IMR-90 (cell line): ENCODE results near the gene SLC38A4. TPM values are rescaled to one million over a fixed set of nuclear protein-coding genes. Genes with fewer than 3 reads are reported as not detected.

ENCODE experiments used
- ATAC-seq: fragments of 200-7000 bp; cut with Tn5 transposase; 2 replicates; pipeline ENCODE4 v1.9.1; 2020; ENCODE audit warnings: low read depth, mild to moderate bottlenecking, moderate library complexity
- BruUV-seq: library from RNA; stranded (reverse); fragments of 400-500 nt; replicated peaks from 2 replicates; lab custom pipeline; 2021; lab: Mats Ljungman, UMichigan
- CTCF ChIA-PET: fragments of 300-600 bp; formaldehyde crosslinking; extraction: SDS; loops from one replicate; lab custom pipeline; 2021; ENCODE audit warnings: antibody characterized with exemption; lab: Yijun Ruan, JAX
- POLR2A ChIA-PET: fragments of 300-600 bp; sonication (Branson Sonifier 250); formaldehyde crosslinking; loops from one replicate; lab custom pipeline; 2022; ENCODE audit warnings: antibody characterized with exemption; ENCODE audit not compliant: unreplicated experiment; lab: Charles Lee
- DNase-seq: peaks from one replicate; pipeline ENCODE4 v3.0.0; 2013
- H2AFZ ChIP-seq: replicated peaks from 2 replicates; pipeline ENCODE3; 2013; ENCODE audit warnings: low read length, mild to moderate bottlenecking; ENCODE audit not compliant: poor library complexity
- H2AK5ac ChIP-seq: 2 replicates; pipeline ENCODE4 v1.6.1; 2013; ENCODE audit warnings: low read depth, low read length, inconsistent platforms
- H2AK9ac ChIP-seq: replicated peaks from 2 replicates; pipeline ENCODE3; 2013; ENCODE audit warnings: mild to moderate bottlenecking, low read depth, low read length, moderate library complexity; ENCODE audit not compliant: poor library complexity
- H2BK120ac ChIP-seq: 2 replicates; pipeline ENCODE4 v1.6.1; 2013; ENCODE audit warnings: low read depth, low read length, inconsistent platforms
- H2BK15ac ChIP-seq: 3 replicates; pipeline ENCODE4 v1.6.1; 2013; ENCODE audit warnings: low read depth, low read length, inconsistent platforms
- H2BK20ac ChIP-seq: 2 replicates; pipeline ENCODE4 v1.6.1; 2013; ENCODE audit warnings: low read depth, mild to moderate bottlenecking, inconsistent platforms, low read length, moderate library complexity
- H2BK5ac ChIP-seq: 2 replicates; pipeline ENCODE4 v1.6.1; 2013; ENCODE audit warnings: mild to moderate bottlenecking, low read depth, low read length, inconsistent platforms; ENCODE audit not compliant: poor library complexity, severe bottlenecking
- H3K14ac ChIP-seq: replicated peaks from 2 replicates; pipeline ENCODE4 v1.6.1; 2013; ENCODE audit warnings: low read depth, low read length, inconsistent platforms
- H3K18ac ChIP-seq: 2 replicates; pipeline ENCODE4 v1.6.1; 2013; ENCODE audit warnings: low read depth, low read length, control low read depth
- H3K23ac ChIP-seq: 2 replicates; pipeline ENCODE4 v1.6.1; 2013; ENCODE audit warnings: low read depth, low read length, inconsistent platforms
- H3K27ac ChIP-seq: 2 replicates; pipeline ENCODE4 v1.5.1; 2013; ENCODE audit warnings: mild to moderate bottlenecking, control low read depth, low read length; ENCODE audit not compliant: insufficient read depth
- H3K27me3 ChIP-seq: 2 replicates; pipeline ENCODE4 v1.6.1; 2013; ENCODE audit warnings: low read length; ENCODE audit not compliant: control insufficient read depth, insufficient read depth
- H3K36me3 ChIP-seq: 2 replicates; pipeline ENCODE4 v1.6.1; 2013; ENCODE audit warnings: low read length, mixed read lengths; ENCODE audit not compliant: control insufficient read depth, insufficient read depth
- H3K4ac ChIP-seq: 2 replicates; pipeline ENCODE4 v1.6.1; 2013; ENCODE audit warnings: low read depth, low read length, inconsistent platforms
- H3K4me1 ChIP-seq: 2 replicates; pipeline ENCODE4 v1.6.1; 2013; ENCODE audit warnings: low read length, mixed read lengths; ENCODE audit not compliant: control insufficient read depth, insufficient read depth
- H3K4me2 ChIP-seq: 2 replicates; pipeline ENCODE4 v1.6.1; 2013; ENCODE audit warnings: low read depth, mild to moderate bottlenecking, control low read depth, low read length, moderate library complexity
- H3K4me3 ChIP-seq: 2 replicates; pipeline ENCODE4 v1.5.1; 2013; ENCODE audit warnings: low read depth, mild to moderate bottlenecking, control low read depth, low read length, moderate library complexity; ENCODE audit not compliant: insufficient read depth
- H3K56ac ChIP-seq: 2 replicates; pipeline ENCODE4 v1.6.1; 2013; ENCODE audit warnings: low read length, inconsistent platforms; ENCODE audit not compliant: insufficient read depth; ENCODE audit errors: extremely low read depth
- H3K79me1 ChIP-seq, 2 experiments: 2 replicates each; pipeline ENCODE4 v1.6.1; 2013; ENCODE audit warnings: low read length in 2 of 2, inconsistent platforms in 1 of 2, low read depth in 1 of 2
- H3K9ac ChIP-seq: 2 replicates; pipeline ENCODE4 v1.6.1; 2013; ENCODE audit warnings: low read depth, low read length, control low read depth
- H3K9me1 ChIP-seq: 2 replicates; pipeline ENCODE4 v1.6.1; 2013; ENCODE audit warnings: low read length, inconsistent platforms; ENCODE audit not compliant: insufficient read depth
- H3K9me3 ChIP-seq: 2 replicates; pipeline ENCODE4 v1.6.1; 2013; ENCODE audit warnings: low read length; ENCODE audit not compliant: control insufficient read depth, insufficient read depth
- H4K20me1 ChIP-seq: 2 replicates; pipeline ENCODE4 v1.6.1; 2013; ENCODE audit warnings: low read length, inconsistent platforms; ENCODE audit not compliant: insufficient read depth
- H4K5ac ChIP-seq: 2 replicates; pipeline ENCODE4 v1.6.1; 2013; ENCODE audit warnings: mild to moderate bottlenecking, low read depth, low read length, control low read depth
- H4K8ac ChIP-seq, 2 experiments: 2 replicates each; pipeline ENCODE4 v1.6.1; 2013; ENCODE audit warnings: low read depth in 2 of 2, low read length in 2 of 2, control low read depth in 1 of 2, inconsistent platforms in 1 of 2
- H4K91ac ChIP-seq: 2 replicates; pipeline ENCODE4 v1.6.1; 2013; ENCODE audit warnings: low read depth, low read length, inconsistent platforms; ENCODE audit not compliant: insufficient read depth
- BHLHE40 ChIP-seq: fragments of 150-350 bp; IDR thresholded peaks from 2 replicates; pipeline ENCODE4 v1.6.1; 2016; ENCODE audit warnings: mild to moderate bottlenecking, low read depth, low read length
- CEBPB ChIP-seq: IDR thresholded peaks from 2 replicates; pipeline ENCODE4 v1.6.1; 2012; ENCODE audit warnings: low read depth, low read length, improper control_type of control experiment
- CHD1 ChIP-seq: IDR thresholded peaks from 2 replicates; pipeline ENCODE4 v1.6.1; 2012; ENCODE audit warnings: low read depth, low read length, improper control_type of control experiment
- FOS ChIP-seq: fragments of 150-350 bp; IDR thresholded peaks from 2 replicates; pipeline ENCODE4 v1.6.1; 2016; ENCODE audit warnings: low read depth, low read length
- MAFK ChIP-seq: IDR thresholded peaks from 2 replicates; pipeline ENCODE4 v1.6.1; 2012; ENCODE audit warnings: low read depth, low read length, improper control_type of control experiment
- MAZ ChIP-seq: IDR thresholded peaks from 2 replicates; pipeline ENCODE4 v1.6.1; 2012; ENCODE audit warnings: low read depth, mild to moderate bottlenecking, low read length, improper control_type of control experiment, moderate library complexity, borderline replicate concordance
- MXI1 ChIP-seq: IDR thresholded peaks from 2 replicates; pipeline ENCODE4 v1.6.1; 2012; ENCODE audit warnings: low read depth, mild to moderate bottlenecking, low read length, moderate library complexity, borderline replicate concordance
- NFE2L2 ChIP-seq: fragments of 150-350 bp; IDR thresholded peaks from 2 replicates; pipeline ENCODE4 v1.6.1; 2016; ENCODE audit warnings: low read depth, mild to moderate bottlenecking, low read length
- POLR2A ChIP-seq: IDR thresholded peaks from 2 replicates; pipeline ENCODE4 v1.6.1; 2012; ENCODE audit warnings: mild to moderate bottlenecking, low read depth, low read length
- RAD21 ChIP-seq: IDR thresholded peaks from 2 replicates; pipeline ENCODE4 v1.6.1; 2012; ENCODE audit warnings: low read length, improper control_type of control experiment
- SMC3 ChIP-seq: fragments of 150-350 bp; IDR thresholded peaks from 2 replicates; pipeline ENCODE4 v1.6.1; 2016; ENCODE audit warnings: low read depth, mild to moderate bottlenecking, antibody characterized with exemption, low read length, moderate library complexity
- WGBS, 2 experiments: methylation state at CpG; one replicate each; pipeline versions ENCODE4 v1.1.5 to v1.1.7; 2013; ENCODE audit warnings: missing lambda C conversion rate in 2 of 2; ENCODE audit not compliant: insufficient read length in 1 of 2; ENCODE audit errors: extremely low coverage in 2 of 2; 5-methylcytosine and 5-hydroxymethylcytosine counted together
- dilution Hi-C: fragments of 300-500 bp; cut with HindIII; formaldehyde crosslinking; loops from one replicate; pipeline ENCODE4 v1.14.3; 2018; ENCODE audit warnings: low sequenced_read_pairs; ENCODE audit not compliant: unreplicated experiment
- in situ Hi-C: fragments of 300-500 bp; cut with MboI; formaldehyde crosslinking; loops from 3 replicates; pipeline ENCODE4 v1.14.3; 2019; ENCODE audit warnings: low sequenced_read_pairs, inconsistent platforms, mixed read lengths
- intact Hi-C: fragments of 100-400 bp; cut with micrococcal nuclease; formaldehyde crosslinking; loops from 2 replicates; pipeline ENCODE4 v1.10.0; 2022
- polyA plus RNA-seq, 3 experiments: library from polyadenylated mRNA; depleted of rRNA; stranded (reverse); fragments of >200 nt; gene quantifications; 2 replicates each; pipeline ENCODE4 v1.2.3, GENCODE V29; 2012; ENCODE audit warnings: low replicate concordance in 1 of 3
- total RNA-seq: library from RNA; depleted of rRNA; stranded (reverse); fragments of >200 nt; gene quantifications from 2 replicates; pipeline ENCODE4 v1.2.3, GENCODE V29; 2012
- TF ChIP-seq, protein P1 (sequence below): conservative IDR thresholded peaks from 2 replicates; pipeline ENCODE4 v1.5.1; 2012; ENCODE audit warnings: mild to moderate bottlenecking, low read depth, low read length, improper control_type of control experiment
- TF ChIP-seq, protein P2 (sequence below): fragments of 150-350 bp; IDR thresholded peaks from 2 replicates; pipeline ENCODE4 v1.6.1; 2016; ENCODE audit warnings: low read depth, mild to moderate bottlenecking, low read length, moderate library complexity, borderline replicate concordance
- TF ChIP-seq, protein P3 (sequence below): fragments of 150-350 bp; IDR thresholded peaks from 2 replicates; pipeline ENCODE4 v1.6.1; 2017; ENCODE audit warnings: mild to moderate bottlenecking, antibody characterized with exemption, low read length, low read depth

SLC38A4 gene
- total and polyA plus RNA-seq, 2 of the 4 experiments (the other 2 are of a cell fraction), result 2.3 to 2.7 TPM

- no peak overlapping the region for H3K18ac ChIP-seq
- intact Hi-C loops (no loop called here), in situ Hi-C loops (no loop called here), dilution Hi-C loops (no loop called here)
- H3K56ac ChIP-seq, result no peak overlapping the region
- no peaks in the 10 kb centered on the region for H3K79me1 ChIP-seq
- no peak overlapping the region for H3K23ac ChIP-seq
- H2AFZ ChIP-seq, result no peak overlapping the region
- no peaks in the 10 kb centered on the region for H3K4me1 ChIP-seq
- POLR2A ChIA-PET, result interaction anchor here (0.6 kb wide), 1 partner anchor 17 kb away, joined by 3 read pairs; no protein-coding TSS in a partner anchor
- H3K9ac ChIP-seq, result no peak overlapping the region
- no peak overlapping the region for H2BK120ac ChIP-seq
- H3K36me3 ChIP-seq, result no peaks in the 10 kb centered on the region
- CTCF ChIA-PET, result interaction anchor here (0.6 kb wide), 1 partner anchor 700 kb away, joined by 4 read pairs; no protein-coding TSS in a partner anchor
- TF ChIP-seq, protein P1, sequence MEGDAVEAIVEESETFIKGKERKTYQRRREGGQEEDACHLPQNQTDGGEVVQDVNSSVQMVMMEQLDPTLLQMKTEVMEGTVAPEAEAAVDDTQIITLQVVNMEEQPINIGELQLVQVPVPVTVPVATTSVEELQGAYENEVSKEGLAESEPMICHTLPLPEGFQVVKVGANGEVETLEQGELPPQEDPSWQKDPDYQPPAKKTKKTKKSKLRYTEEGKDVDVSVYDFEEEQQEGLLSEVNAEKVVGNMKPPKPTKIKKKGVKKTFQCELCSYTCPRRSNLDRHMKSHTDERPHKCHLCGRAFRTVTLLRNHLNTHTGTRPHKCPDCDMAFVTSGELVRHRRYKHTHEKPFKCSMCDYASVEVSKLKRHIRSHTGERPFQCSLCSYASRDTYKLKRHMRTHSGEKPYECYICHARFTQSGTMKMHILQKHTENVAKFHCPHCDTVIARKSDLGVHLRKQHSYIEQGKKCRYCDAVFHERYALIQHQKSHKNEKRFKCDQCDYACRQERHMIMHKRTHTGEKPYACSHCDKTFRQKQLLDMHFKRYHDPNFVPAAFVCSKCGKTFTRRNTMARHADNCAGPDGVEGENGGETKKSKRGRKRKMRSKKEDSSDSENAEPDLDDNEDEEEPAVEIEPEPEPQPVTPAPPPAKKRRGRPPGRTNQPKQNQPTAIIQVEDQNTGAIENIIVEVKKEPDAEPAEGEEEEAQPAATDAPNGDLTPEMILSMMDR, result no peak
- TF ChIP-seq NFE2L2, result no peak
- TF ChIP-seq, protein P2, sequence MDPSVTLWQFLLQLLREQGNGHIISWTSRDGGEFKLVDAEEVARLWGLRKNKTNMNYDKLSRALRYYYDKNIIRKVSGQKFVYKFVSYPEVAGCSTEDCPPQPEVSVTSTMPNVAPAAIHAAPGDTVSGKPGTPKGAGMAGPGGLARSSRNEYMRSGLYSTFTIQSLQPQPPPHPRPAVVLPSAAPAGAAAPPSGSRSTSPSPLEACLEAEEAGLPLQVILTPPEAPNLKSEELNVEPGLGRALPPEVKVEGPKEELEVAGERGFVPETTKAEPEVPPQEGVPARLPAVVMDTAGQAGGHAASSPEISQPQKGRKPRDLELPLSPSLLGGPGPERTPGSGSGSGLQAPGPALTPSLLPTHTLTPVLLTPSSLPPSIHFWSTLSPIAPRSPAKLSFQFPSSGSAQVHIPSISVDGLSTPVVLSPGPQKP, result no peak
- no peak for TF ChIP-seq RAD21
- TF ChIP-seq MXI1, result no peak
- TF ChIP-seq CHD1, result no peak
- TF ChIP-seq, protein P3, sequence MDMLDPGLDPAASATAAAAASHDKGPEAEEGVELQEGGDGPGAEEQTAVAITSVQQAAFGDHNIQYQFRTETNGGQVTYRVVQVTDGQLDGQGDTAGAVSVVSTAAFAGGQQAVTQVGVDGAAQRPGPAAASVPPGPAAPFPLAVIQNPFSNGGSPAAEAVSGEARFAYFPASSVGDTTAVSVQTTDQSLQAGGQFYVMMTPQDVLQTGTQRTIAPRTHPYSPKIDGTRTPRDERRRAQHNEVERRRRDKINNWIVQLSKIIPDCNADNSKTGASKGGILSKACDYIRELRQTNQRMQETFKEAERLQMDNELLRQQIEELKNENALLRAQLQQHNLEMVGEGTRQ, result no peak
- TF ChIP-seq MAFK, result no peak
- no peak for TF ChIP-seq CEBPB
- TF ChIP-seq POLR2A, result no peak
- no peak for TF ChIP-seq SMC3
- TF ChIP-seq FOS, result no peak
- TF ChIP-seq MAZ, result no peak
- TF ChIP-seq BHLHE40, result no peak
- H4K5ac ChIP-seq, result no peak overlapping the region
- no peak overlapping the region for H3K4me3 ChIP-seq
- H3K27me3 ChIP-seq, result no peaks in the 10 kb centered on the region
- no peak overlapping the region for H2BK15ac ChIP-seq
- BruUV-seq, result no TSS peak
- H3K9me1 ChIP-seq, result no peaks in the 10 kb centered on the region
- no peaks in the 10 kb centered on the region for H4K20me1 ChIP-seq
- no peak for DNase-seq
- H3K4ac ChIP-seq, result no peak overlapping the region
- no peak overlapping the region for H2BK5ac ChIP-seq
- H4K8ac ChIP-seq, result no peak overlapping the region
- no peak overlapping the region for H2AK5ac ChIP-seq
- no peak overlapping the region for H2BK20ac ChIP-seq
- no peak overlapping the region for H3K14ac ChIP-seq
- H3K9me3 ChIP-seq, result no peaks in the 10 kb centered on the region
- WGBS, 2 experiments, result no CpG with 5 or more reads among the region's 3 CpGs
- ATAC-seq, result no peak
- H3K4me2 ChIP-seq, result no peak overlapping the region
- no peak overlapping the region for H3K27ac ChIP-seq
- H2AK9ac ChIP-seq, result no peak overlapping the region
- H4K91ac ChIP-seq, result no peak overlapping the region
Measured at GRCh38 chr12:46803517-46803916, 22.3 kb downstream of the SLC38A4 start.
